HG03064 (cell line): Measurements from ENCODE around the gene TUBB.
"Not testable (repeated sequence)": the region's sequence is repeated elsewhere in the genome, so short reads cannot be mapped to it uniquely, and the experiment has no call there.

ENCODE experiments used
- ATAC-seq: cut with Tn5 transposase; IDR thresholded peaks from one replicate; pipeline ENCODE4 v1.9.1; 2021; ENCODE audit warnings: low read depth; ENCODE audit not compliant: unreplicated experiment

Gene TUBB

DNA sequence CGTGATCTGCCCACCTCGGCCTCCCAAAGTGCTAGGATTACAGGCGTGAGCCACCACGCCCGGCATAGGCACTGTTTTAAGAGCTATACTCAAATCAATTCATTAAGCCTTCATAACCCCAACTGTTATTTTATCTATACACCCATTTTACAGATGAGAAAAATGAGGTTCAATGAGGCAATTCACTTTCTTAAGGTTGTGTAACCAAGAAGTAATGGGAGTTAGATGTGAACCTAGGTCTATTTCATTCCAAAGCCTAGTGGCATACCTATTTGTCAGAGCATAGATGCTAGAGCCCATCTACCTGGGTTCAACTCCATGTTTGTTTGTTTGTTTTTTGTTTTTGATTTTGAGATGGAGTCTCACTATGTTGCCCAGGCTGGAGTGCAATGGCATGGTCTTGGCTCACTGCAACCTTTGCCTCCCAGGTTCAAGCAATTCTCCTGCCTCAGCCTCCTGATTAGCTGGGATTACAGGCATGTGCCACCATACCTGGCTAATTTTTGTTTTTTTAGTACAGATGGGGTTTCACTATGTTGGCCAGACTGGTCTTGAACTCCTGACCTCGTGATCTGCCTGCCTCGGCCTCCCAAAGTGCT lies 36.4 kb downstream of the TUBB start:
- not testable (repeated sequence) for ATAC-seq

DNA sequence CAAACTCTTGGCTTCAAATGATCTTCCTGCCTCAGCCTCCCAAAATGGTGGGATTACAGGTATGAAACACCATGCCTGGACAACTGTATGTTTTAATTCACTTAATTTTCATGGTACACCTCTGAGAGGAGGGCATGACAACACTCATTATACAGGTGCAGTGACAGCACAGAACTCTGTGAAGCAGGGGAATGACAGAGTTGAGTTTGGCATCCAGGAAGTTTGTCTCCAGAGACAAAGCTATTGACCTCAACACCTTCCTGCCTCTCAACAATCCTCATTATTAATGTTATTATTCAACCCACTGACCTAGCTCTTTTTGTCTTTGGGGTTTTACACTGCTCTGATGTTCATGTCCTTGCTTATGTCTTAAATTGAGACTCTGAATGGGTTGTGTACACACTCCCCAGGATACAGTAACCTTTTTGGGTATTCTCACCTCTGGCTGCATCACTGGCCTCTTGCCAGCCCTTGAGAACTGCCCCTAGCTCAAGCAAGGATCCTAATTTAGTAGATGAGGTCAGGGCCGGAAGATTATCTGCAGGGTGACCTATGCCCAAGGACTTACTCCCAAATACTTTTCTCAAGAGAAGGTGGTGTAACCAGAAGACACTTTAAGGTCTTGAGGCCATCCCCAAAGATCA lies 37.2 kb downstream of the TUBB start:
- ATAC-seq = no peak

DNA sequence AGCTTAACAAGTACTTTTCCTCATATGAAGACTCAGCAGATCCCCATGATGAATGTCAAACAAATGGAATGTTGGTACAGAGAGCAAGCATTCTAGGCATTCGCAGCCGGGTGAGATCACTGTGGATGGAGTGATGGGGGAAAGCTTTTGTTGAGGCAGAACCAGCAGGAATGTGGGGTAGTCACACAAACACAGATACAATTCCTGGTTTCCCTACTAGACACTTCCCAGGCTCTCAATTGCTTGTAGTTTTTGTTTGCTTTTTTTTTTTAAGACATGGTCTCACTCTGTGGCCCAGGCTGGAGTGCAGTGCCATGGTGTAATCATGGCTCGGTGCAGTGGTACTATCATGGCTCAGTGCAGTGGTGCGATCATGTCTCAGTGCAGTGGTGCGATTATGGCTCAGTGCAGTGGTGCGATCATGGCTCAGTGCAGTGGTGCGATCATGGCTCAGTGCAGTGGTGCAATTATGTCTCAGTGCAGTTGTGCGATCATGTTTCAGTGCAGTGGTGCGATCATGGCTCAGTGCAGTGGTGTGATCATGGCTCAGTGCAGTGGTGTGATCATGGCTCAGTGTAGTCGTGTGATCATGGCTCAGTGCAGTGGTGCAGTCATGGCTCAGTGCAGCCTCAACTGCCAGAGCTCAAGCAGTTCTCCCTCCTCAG lies 39.6 kb downstream of the TUBB start:
- ATAC-seq = no peak

DNA sequence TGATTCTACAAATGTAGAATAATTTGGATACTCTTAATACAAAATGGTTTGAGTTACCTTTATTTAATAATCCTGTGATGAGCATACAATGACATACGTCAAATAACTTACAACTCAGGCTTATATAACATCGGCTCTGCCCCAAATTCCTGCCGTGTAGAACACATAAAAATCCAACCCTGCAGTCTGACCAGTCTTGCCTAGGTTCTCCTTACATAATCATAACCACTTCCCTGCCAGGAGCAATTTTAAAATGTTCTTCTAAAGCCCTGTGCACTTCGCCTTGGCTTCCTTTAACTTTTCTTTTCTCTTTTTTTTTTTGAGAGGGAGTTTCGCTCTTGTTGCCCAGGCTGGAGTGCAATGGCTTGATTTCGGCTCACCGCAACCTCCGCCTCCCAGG lies 40.4 kb downstream of the TUBB start:
- no peak for ATAC-seq

DNA sequence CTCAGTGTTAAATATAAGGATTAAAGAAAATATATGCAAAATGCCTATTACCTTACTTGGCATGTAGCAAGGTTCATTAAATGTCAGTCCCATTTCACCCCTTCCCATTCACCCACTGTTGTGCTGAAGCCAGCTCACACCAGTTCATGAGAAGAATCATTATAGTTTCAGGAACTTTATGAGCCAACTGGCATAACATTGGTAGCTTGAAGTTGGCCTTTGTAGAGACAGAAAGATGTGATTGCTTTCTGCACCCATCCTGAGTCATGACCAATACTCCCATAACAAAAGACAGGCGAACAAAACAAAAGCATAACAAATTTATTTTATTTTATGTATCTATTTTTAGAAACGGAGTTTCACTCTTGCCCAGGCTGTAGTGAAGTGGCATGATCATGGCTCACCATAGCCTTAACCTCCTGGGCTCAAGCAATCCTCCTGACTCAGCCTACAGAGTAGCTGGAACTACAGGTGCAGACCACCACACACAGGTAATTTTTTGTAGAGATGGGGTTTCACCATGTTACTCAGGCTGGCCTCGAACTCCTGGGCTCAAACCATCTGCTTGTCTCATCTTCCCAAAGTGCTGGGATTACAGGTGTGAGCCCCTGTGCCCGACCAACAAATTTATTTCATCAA lies 41.8 kb downstream of the TUBB start:
- ATAC-seq = no peak

DNA sequence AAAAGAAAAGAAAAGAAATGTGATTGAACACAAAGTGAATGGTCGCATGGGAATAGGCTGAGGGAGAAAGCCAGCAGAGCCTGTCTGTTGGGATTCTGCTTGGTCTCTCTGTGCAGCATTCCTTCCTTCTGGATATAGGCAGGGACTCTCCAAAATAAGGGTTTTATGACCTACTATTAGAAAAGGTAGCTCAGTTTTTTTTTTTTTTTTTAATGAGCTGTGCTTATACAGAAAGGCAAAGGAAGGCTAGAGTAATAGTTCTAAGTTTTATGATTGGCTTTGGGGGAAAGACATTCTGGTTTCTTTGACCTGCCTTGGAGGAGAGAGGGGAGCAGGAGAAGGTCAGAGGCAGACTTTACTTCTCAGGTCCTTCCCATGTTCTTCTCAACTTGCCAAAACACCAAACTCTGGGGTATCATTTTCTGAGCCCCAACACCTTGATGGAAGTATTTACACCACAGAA lies 43.0 kb downstream of the TUBB start:
- ATAC-seq = no peak

DNA sequence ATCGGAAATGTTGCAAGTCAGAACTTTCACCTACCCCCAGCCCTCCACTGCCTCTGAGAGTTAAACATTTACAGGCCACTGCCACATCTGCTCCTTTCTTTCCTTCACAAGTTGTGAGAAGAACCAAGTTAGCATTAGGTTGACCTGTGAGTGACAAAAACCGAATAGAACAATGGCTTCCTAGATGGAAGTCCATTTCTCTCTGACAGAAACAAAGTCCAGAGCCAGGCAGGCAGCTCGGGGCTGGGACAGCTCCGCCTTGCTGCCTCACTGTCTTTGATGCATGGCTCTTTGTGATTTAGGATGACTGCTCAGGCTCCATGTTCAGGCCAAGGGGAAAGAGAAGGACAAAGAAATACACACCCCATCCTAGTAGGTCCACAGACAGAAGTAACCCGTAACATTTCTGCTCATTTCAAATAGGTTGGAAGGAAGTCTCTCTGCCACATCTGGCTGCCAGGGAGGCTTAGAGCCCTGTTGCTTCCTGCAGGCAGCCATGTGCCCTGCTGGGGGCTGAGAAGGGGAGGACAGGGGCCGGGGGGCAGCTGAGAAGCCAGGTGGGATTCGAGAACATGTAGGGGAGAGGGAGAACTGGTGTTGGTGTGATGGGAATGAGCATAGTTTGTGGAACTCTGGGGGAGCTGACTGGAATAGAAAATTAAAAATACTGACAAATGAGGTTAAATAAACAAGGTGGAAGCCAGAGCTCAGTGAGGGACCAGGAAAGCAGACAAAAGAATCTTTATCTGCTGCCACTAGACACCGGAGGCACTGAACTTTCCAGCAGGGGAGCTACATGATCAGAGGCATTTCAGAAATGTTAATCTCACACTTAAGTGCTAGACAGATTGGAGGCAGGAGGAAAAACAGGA lies 43.7 kb downstream of the TUBB start:
- ATAC-seq = no peak

DNA sequence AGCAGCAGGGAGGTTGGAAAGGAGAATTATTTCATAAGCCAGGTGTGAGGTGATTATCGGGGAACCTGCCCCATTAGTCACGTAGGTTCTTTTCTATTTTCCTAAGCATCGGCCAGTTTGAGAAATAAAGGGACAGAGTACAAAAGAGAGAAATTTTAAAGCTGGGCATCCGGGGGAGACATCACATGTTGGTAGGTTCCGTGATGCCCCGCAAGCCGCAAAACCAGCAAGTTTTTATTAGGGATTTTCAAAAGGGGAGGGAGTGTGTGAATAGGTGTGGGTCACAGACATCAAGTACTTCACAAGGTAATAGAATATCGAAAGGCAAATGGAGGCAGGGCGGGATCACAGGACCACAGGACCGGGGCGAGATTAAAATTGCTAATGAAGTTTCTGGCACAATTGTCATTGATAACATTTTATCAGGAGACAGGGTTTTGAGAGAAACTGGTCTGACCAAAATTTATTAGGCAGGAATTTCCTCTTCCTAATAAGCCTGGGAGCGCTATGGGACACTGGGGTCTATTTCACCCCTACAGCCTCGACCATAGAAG lies 44.4 kb downstream of the TUBB start:
- ATAC-seq = not testable (repeated sequence)

DNA sequence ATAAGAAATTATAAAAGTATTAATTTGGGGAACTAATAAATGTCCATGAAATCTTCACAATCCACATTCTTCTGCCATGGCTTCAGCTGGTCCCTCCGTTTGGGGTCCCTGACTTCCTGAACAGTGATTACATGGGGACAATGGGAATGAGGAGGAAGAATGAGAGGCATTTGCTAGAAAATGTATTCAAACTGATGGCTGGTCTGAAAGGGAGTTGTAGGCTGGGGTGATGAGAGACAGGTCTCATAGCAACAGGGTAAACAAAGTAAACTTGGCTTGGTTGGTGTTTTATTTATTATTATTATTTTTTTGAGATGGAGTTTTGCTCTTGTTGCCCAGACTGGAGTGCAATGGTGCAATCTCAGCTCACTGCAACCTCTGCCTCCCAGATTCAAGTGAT lies 45.3 kb downstream of the TUBB start:
- not testable (repeated sequence) for ATAC-seq

DNA sequence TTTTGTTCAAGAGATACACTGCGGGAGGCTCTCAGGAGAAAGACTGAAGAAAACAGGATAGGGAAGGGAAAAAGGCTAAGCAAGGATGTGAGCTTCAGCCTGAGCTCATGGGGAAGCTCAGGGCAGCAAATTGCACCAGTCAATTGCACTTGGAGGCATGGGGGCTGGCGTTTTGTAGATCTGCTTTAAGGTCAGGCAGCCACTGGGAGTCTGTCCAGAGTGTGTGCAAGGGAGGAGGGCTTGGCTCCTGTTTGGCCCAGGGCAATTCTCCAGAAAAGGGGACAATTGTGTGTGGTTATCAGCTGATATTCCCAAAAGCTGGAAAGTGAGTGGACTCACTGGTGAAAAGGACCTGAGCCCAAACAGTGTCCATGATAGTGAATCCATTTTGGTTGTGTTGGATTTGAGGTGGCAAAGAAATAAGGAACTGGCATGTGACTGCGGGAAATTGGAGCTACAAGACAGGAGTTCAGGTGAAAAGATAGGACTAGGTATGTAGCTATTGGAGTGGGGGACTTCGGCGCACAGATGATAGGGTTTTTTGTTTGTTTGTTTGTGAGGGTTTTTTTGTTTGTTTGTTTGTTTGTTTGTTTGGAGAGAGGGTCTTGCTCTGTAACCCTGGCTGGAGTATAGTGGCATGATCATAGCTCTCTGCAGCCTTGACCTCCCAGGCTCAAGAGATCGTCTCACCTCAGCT lies 46.5 kb downstream of the TUBB start:
- no peak for ATAC-seq

DNA sequence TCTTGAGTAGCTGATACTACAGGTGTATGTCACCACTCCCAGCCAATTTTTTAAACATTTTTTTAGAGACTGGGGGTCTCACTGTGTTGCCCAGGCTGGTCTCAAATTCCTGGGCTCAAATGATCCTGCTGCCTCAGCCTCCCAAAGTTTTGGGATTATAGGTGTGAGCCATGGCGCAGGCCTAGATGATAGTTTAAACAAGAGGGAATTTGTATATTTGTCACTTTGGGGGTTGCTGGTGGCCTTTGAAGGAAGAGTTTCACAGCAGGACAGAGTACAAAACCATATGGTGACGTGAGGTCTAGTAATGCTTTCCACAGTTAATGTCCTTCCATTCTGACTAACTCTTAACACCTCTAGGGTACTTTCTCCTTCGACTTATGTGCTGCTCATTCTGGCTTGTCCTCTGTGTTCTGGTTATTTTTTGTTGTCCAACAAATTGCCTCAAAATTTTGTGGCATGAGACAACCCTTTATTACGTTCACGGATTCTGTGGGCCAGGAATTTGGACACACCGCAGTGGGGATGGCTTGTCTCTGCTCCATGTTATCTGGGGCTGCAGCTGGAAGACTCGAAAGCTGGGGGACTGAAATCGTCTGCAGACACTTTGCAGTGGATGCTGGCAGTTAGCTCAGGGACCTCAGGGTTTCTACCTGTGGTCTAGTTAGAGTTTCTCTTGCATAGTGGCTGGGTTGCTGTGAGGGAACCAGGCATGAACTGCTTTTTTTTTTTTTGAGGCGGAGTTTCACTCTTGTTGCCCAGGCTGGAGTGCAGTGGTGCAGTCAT lies 47.2 kb downstream of the TUBB start:
- ATAC-seq = peak; percentile 60

DNA sequence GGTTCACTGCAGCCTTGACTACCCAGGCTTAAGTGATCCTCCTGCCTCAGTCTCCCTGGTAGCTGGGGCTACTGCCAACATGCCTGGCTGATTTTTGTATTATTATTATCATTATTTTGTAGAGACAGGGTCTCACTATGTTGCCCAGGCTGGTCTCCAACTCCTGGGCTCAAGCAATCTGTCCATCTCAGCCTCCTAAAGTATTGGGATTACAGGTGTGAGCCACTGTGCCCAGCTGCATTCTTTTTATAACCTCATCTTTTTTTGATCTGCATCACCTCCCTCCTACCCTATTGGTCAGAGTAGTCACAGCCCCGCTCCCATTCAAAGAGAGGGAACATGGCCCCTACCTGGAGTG lies 47.8 kb downstream of the TUBB start:
- ATAC-seq = no peak

DNA sequence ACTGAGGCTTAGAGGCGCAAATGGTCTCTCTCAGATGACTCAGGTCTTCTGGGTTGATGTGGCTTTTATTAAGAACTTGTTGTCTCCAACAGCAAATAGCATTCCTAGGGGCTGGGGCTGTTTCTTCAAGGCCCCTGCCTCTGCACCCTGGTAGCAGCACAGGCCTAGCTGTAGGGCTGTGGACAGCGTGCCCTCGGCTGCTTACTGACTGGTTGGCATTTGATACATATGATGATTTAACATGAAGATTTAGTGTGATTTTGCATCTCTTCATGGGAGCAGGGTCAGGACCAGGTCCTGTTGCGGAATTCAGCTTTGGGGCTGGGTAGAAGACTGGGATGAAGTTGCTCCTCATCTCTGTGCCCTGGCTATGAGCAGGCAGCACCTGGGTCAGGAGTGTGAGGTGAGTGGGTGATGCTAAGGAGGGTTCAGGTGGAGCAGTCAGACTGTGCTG lies 48.5 kb downstream of the TUBB start:
- ATAC-seq = no peak

DNA sequence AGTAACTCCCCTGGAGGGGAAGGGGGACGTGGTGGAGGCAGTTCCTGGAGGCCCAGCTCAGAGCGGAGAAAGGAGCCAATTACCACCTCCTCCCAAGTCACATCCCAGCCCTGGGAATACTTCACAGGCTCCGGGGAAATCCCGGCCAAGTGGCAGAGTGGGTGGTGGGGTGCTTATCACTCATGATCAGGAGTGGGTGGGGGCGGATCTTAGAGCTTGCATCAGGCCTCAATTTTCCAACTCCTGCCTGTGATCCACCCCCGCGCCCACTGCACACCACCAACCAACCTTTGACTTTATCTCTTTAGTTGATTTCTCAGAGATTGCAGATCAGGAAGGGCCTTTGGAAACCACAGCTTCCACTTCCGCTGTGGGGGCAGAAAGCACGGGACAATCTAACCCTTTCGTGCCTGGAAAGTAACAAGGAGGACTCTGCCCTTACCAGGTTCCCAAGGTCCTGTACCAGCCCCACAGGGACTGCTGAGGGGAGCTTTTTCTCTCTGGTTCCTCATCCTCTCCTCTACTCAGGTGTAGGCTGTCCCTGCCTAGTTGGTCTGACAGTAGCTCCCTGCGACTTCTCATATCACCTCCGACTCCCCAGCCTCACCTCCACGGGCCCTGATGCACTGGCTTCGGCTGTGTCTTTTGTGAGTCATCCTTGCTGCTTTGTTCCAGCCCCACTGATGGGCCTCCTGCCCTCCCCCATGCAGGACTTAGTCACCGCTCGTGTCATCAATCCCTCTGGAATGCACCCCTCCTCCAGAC lies 49.1 kb downstream of the TUBB start:
- ATAC-seq = no peak

DNA sequence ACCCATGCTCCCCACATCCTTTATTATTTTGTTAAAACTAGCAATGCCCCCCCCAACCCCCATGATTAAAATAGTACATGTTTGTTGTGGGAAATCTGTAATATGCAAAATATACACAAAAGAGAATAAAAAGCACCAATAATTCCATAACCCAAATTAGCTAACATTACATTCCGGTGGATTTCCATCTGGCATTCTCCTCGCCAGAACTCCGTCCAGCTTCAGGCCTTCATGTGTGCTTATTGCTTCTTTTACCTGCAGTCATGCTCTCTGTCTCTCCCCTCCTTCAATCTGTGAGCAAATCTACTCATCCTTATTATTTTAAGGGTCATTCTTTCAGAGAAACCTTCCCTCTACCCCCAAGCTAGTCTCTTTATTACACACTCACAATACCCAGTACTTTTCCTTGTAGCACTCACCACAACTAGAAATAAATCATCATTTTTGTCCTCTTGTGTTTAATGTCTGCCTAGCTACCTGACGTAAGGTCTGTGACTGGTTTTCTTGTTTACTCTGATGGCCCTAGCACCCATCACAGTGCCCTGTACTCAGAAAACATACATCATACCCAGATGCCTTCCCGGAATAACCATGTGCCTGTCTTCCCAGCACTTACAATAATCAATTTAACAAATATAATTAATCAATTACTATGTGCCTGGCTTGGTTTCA lies 49.8 kb downstream of the TUBB start:
- ATAC-seq = no peak

DNA sequence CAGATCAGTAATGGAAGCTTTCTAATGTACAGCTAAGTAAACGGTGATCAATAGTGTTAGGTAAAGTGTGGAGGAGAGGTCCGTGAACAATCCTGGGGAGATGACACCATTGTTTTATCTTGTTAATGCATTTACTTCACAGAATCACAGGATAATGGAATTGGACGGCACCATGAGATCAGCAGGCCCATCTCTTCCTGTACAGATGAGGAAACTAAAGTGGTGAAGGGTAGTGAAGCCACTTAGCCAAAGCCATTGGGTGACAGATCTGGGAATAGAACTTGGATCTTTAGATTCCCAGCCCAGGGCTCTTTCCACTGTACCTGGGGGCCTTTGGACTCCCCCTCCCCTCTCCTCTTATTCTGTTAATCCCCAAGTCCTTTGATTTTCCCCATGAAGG lies 50.4 kb downstream of the TUBB start:
- no peak for ATAC-seq

DNA sequence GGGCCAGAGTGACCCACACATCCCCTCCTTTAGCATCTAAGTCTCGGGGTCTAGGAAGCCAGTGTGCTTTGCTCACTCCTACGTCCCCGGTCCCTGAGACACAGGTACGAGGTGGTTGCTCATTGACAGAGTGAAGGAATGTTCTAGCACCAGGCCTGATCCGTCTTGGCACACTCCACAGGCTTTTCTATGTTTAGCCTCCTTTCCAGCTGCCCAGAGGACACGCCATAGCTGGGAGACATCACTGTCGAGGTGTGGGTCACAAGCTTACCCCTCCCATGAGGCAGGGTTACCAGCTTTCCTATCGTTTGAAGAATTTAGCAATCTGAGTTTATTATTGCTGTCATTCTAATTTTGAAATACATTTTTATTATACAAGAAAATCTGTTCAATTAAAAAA lies 54.5 kb downstream of the TUBB start:
- no peak for ATAC-seq
